HuH-7 (cell line): ENCODE data around the gene CYP2W1.
"Not testable (repeated sequence)": the region's sequence is repeated elsewhere in the genome, so short reads cannot be mapped to it uniquely, and the experiment has no call there.

Experiments used
- DNase-seq: peaks from one replicate; pipeline ENCODE4 v3.0.0; 2011; ENCODE audit warnings: low spot score

CYP2W1 gene

GRCh38 chr7:951881-952547 lies 31.0 kb upstream of the CYP2W1 start:
- no peak for DNase-seq

GRCh38 chr7:952548-953441 lies 30.2 kb upstream of the CYP2W1 start:
- no peak for DNase-seq

- DNase-seq = peak; percentile 86
Observed at GRCh38 chr7:953547-954327, 29.2 kb upstream of the CYP2W1 start.

GRCh38 chr7:954330-955238 lies 28.4 kb upstream of the CYP2W1 start, which contains the start of gene ADAP1:
TSS of gene ADAP1 (minus strand) at chr7:954680. CDS start at chr7:954477, 203 bp downstream.
- peak; percentile 77 for DNase-seq

- DNase-seq = no peak
Observed at GRCh38 chr7:956031-956430, 26.9 kb upstream of the CYP2W1 start.

- peak; percentile 71 for DNase-seq
Observed at GRCh38 chr7:957418-958220, 25.4 kb upstream of the CYP2W1 start.

- DNase-seq = no peak
Observed at GRCh38 chr7:958221-959200, 24.5 kb upstream of the CYP2W1 start.

GRCh38 chr7:959271-959670 lies 23.7 kb upstream of the CYP2W1 start:
- DNase-seq = no peak

- DNase-seq = not testable (repeated sequence)
Observed at GRCh38 chr7:959740-960139, 23.2 kb upstream of the CYP2W1 start.

- DNase-seq = no peak
Observed at GRCh38 chr7:960269-960871, 22.6 kb upstream of the CYP2W1 start.

GRCh38 chr7:960972-961371 lies 22.0 kb upstream of the CYP2W1 start:
- DNase-seq = not testable (repeated sequence)

GRCh38 chr7:961546-962400 lies 21.2 kb upstream of the CYP2W1 start:
- DNase-seq = no peak

GRCh38 chr7:962401-963081 lies 20.4 kb upstream of the CYP2W1 start:
- no peak for DNase-seq

- DNase-seq = no peak
Observed at GRCh38 chr7:963236-964078, 19.5 kb upstream of the CYP2W1 start.

GRCh38 chr7:964401-965231 lies 18.4 kb upstream of the CYP2W1 start:
- peak; percentile 78 for DNase-seq
